GM10248 (cell line): ENCODE results near the gene ANKRD45.
"Not testable (repeated sequence)": the region's sequence is repeated elsewhere in the genome, so short reads cannot be mapped to it uniquely, and the experiment has no call there.

Experiments
- CTCF ChIA-PET: fragments of 300-600 bp; sonication (Branson Sonifier 250); formaldehyde crosslinking; extraction: SDS; loops from one replicate; lab custom pipeline; 2021; ENCODE audit warnings: antibody characterized with exemption; lab: Yijun Ruan, JAX
- POLR2A ChIA-PET: fragments of 350-650 bp; sonication (Branson Sonifier 250); formaldehyde crosslinking; extraction: SDS; loops from one replicate; lab custom pipeline; 2020; ENCODE audit warnings: antibody characterized with exemption; lab: Yijun Ruan, JAX
- DNase-seq: peaks from one replicate; pipeline ENCODE4 v3.0.0; 2012; ENCODE audit errors: extremely low spot score
- CTCF ChIP-seq: IDR thresholded peaks from 2 replicates; pipeline ENCODE4 v1.5.1; 2012; ENCODE audit warnings: mild to moderate bottlenecking, low read depth; ENCODE audit errors: extremely low read depth, missing control alignments, control extremely low read depth

The ANKRD45 gene

GRCh38 chr1:173666646-173667045, 3.0 kb downstream of the ANKRD45 start:
- POLR2A ChIA-PET, result no interaction called here
- no peak for DNase-seq
- CTCF ChIA-PET, result no interaction called here
- no peak for TF ChIP-seq CTCF

- ChIA-PET POLR2A (no interaction called here), CTCF (interaction anchor here (0.6 kb wide), 1 partner anchor 11 kb away, joined by 3 read pairs; no protein-coding TSS in a partner anchor)
- DNase-seq, result no peak
- no peak for TF ChIP-seq CTCF
These were observed 6.5 kb downstream of the ANKRD45 start for GRCh38 chr1:173663159-173663558.

GRCh38 chr1:173661763-173662162, 7.9 kb downstream of the ANKRD45 start:
- DNase-seq, result no peak
- ChIA-PET CTCF (no interaction called here), POLR2A (no interaction called here)
- no peak for TF ChIP-seq CTCF

GRCh38 chr1:173661271-173661670, 8.4 kb downstream of the ANKRD45 start:
- DNase-seq, result no peak
- CTCF ChIA-PET, result no interaction called here
- no peak for TF ChIP-seq CTCF
- POLR2A ChIA-PET, result no interaction called here

GRCh38 chr1:173660306-173660705, 9.3 kb downstream of the ANKRD45 start:
- CTCF ChIA-PET, result no interaction called here
- POLR2A ChIA-PET, result no interaction called here
- no peak for TF ChIP-seq CTCF
- no peak for DNase-seq

GRCh38 chr1:173648880-173649605, 20.6 kb downstream of the ANKRD45 start:
- CTCF ChIA-PET, result no interaction called here
- DNase-seq, result no peak
- POLR2A ChIA-PET, result no interaction called here
- TF ChIP-seq CTCF, result no peak

GRCh38 chr1:173646656-173647055, 23.0 kb downstream of the ANKRD45 start:
- ChIA-PET CTCF (interaction anchor here (1.2 to 1.4 kb wide), 2 partner anchors 22 to 65 kb away, joined by 3 to 5 read pairs; no protein-coding TSS in a partner anchor), POLR2A (no interaction called here)
- TF ChIP-seq CTCF, result no peak
- DNase-seq, result no peak

GRCh38 chr1:173642450-173643139, 27.1 kb downstream of the ANKRD45 start:
- POLR2A ChIA-PET, DNase-seq, CTCF ChIA-PET: not testable (repeated sequence)
